ENCODE results near the gene POLR3GL. TPM values are rescaled to one million over a fixed set of nuclear protein-coding genes. Genes with fewer than 3 reads are reported as not detected.
A peak's percentile ranks its signal among the peaks of the same experiment; 100 is the strongest.

The POLR3GL gene
- total RNA-seq, 1 experiment from 2014 or later, result 10.6 TPM

DNA sequence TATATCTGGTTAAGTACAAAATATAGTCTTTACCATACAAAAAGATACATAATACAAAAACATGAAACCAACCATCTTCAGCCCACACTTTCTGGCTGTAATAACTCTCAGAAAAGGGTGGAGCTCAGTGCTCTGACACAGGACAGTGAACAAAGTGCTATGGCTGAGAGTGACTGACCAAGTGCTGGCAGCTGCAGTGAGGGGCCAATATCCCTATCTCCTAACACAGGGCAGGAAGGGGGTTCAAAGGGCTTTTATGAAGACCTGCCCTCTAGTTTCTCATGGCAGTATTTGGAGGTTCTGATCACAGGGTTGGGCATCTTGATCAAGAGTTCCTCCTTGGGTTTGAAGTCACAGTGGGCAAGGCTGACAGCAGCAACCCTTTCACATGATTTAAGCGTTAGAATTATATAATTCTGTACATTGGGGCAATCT lies 28.0 kb downstream of the POLR3GL start:
- Histone ChIP-seq H3K36me3 (ENCODE audit: low read depth) (peaks cover 36% of the 10 kb centered on the region), H3K4me1 (replicated peaks; ENCODE audit: insufficient read depth) (peaks cover 49% of the 10 kb centered on the region), H2AFZ (no peak overlapping the region), H3K9me3 (ENCODE audit: insufficient read depth, low read depth) (no peaks in the 10 kb centered on the region), H3K27ac (peak overlapping the region; percentile 40), H3K9me2 (ENCODE audit: insufficient read depth) (no peaks in the 10 kb centered on the region), H3K4me3 (peak overlapping the region; percentile 93), H4K20me1 (ENCODE audit: insufficient read depth) (peaks cover 41% of the 10 kb centered on the region), H3K4me2 (peak overlapping the region; percentile 91), H3K79me2 (ENCODE audit: low read depth) (peaks cover 40% of the 10 kb centered on the region), H3F3A (ENCODE audit: insufficient read depth, low read depth) (peaks cover 70% of the 10 kb centered on the region), H3K27me3 (ENCODE audit: insufficient read depth, low read depth) (no peaks in the 10 kb centered on the region)
- ChIA-PET CTCF (no interaction called here), POLR2A (ENCODE audit: unreplicated experiment) (no interaction called here)
- no peak for DNase-seq
- TF ChIP-seq EZH2 (IDR thresholded peaks at IDR 0.05; ENCODE audit: low read depth) (no peak), CTCF (conservative IDR thresholded peaks at IDR 0.05) (no peak)
- BruUV-seq (replicated peaks), result no TSS peak
- intact Hi-C loops (cut with micrococcal nuclease; ENCODE audit: unreplicated experiment), result no loop called here

- H3K4me3 ChIP-seq, result peak overlapping the region; percentile 93
- H3K4me1 ChIP-seq (replicated peaks; ENCODE audit: insufficient read depth), result peaks cover 54% of the 10 kb centered on the region
- intact Hi-C loops (cut with micrococcal nuclease; ENCODE audit: unreplicated experiment), result no loop called here
- peak overlapping the region; percentile 40; the same call in 1 of the 2 replicates for H3K27ac ChIP-seq
- no peaks in the 10 kb centered on the region for H3K9me3 ChIP-seq (ENCODE audit: insufficient read depth, low read depth)
- H3K27me3 ChIP-seq (ENCODE audit: insufficient read depth, low read depth), result no peaks in the 10 kb centered on the region
- H4K20me1 ChIP-seq (ENCODE audit: insufficient read depth), result peaks cover 41% of the 10 kb centered on the region
- peaks cover 71% of the 10 kb centered on the region for H3F3A ChIP-seq (ENCODE audit: insufficient read depth, low read depth)
- H3K79me2 ChIP-seq (ENCODE audit: low read depth), result peaks cover 40% of the 10 kb centered on the region
- DNase-seq, result no peak
- peak overlapping the region; percentile 91 for H3K4me2 ChIP-seq
- no TSS peak for BruUV-seq (replicated peaks)
- H3K9me2 ChIP-seq (ENCODE audit: insufficient read depth), result no peaks in the 10 kb centered on the region
- peaks cover 36% of the 10 kb centered on the region for H3K36me3 ChIP-seq (ENCODE audit: low read depth)
- CTCF ChIA-PET, result no interaction called here
- POLR2A ChIA-PET (ENCODE audit: unreplicated experiment), result no interaction called here
- no peak for TF ChIP-seq CTCF (conservative IDR thresholded peaks at IDR 0.05)
- H2AFZ ChIP-seq, result no peak overlapping the region
Measured at GRCh38 chr1:145992958-145993617, 28.6 kb downstream of the POLR3GL start.

- peaks cover 40% of the 10 kb centered on the region for H3K79me2 ChIP-seq (ENCODE audit: low read depth)
- no TSS peak for BruUV-seq (replicated peaks)
- no peaks in the 10 kb centered on the region for H3K9me3 ChIP-seq (ENCODE audit: insufficient read depth, low read depth)
- CTCF ChIA-PET, result interaction anchor here (0.6 kb wide), 1 partner anchor 10 kb away, joined by 3 read pairs; no protein-coding TSS in a partner anchor
- peaks cover 71% of the 10 kb centered on the region for H3F3A ChIP-seq (ENCODE audit: insufficient read depth, low read depth)
- H3K4me1 ChIP-seq (replicated peaks; ENCODE audit: insufficient read depth), result peaks cover 62% of the 10 kb centered on the region
- H3K27ac ChIP-seq, result no peak overlapping the region
- peaks cover 36% of the 10 kb centered on the region for H3K36me3 ChIP-seq (ENCODE audit: low read depth)
- no peaks in the 10 kb centered on the region for H3K27me3 ChIP-seq (ENCODE audit: insufficient read depth, low read depth)
- H3K4me3 ChIP-seq, result peak overlapping the region; percentile 93
- intact Hi-C loops (cut with micrococcal nuclease; ENCODE audit: unreplicated experiment), result loop anchor here (2.0 kb wide), 1 partner anchor 31 kb away; no protein-coding TSS in a partner anchor
- no peaks in the 10 kb centered on the region for H3K9me2 ChIP-seq (ENCODE audit: insufficient read depth)
- H3K4me2 ChIP-seq, result peak overlapping the region; percentile 91
- no peak overlapping the region for H2AFZ ChIP-seq
- POLR2A ChIA-PET (ENCODE audit: unreplicated experiment), result interaction anchor here (0.6 to 0.7 kb wide), 3 partner anchors 8 to 79 kb away, joined by 3 read pairs; no protein-coding TSS in a partner anchor
- TF ChIP-seq EZH2 (IDR thresholded peaks at IDR 0.05; ENCODE audit: low read depth), result no peak
- TF ChIP-seq CTCF (conservative IDR thresholded peaks at IDR 0.05), result no peak
- H4K20me1 ChIP-seq (ENCODE audit: insufficient read depth), result peaks cover 41% of the 10 kb centered on the region
- no peak for DNase-seq
Measured at GRCh38 chr1:145993618-145994390, 29.3 kb downstream of the POLR3GL start.

Data from PC-9 (cell line).